Ectodermal cell (in vitro differentiated cells): ENCODE data around the gene MYBL2.

Source experiments
- H3K27ac ChIP-seq: 2 replicates; pipeline ENCODE4 v1.7.0; 2013; ENCODE audit warnings: mild to moderate bottlenecking, low read depth, low read length; ENCODE audit not compliant: insufficient read depth, poor library complexity, severe bottlenecking
- H3K27me3 ChIP-seq: 2 replicates; pipeline ENCODE4 v1.7.0; 2013; ENCODE audit warnings: mild to moderate bottlenecking, low read length; ENCODE audit not compliant: insufficient read depth, control insufficient read depth, poor library complexity, severe bottlenecking
- H3K36me3 ChIP-seq: one replicate; pipeline ENCODE4 v1.7.0; 2013; ENCODE audit warnings: low read length; ENCODE audit not compliant: control insufficient read depth, insufficient read depth
- H3K4me1 ChIP-seq: one replicate; pipeline ENCODE4 v1.7.0; 2013; ENCODE audit warnings: low read length; ENCODE audit not compliant: control insufficient read depth, insufficient read depth
- H3K4me3 ChIP-seq: 2 replicates; pipeline ENCODE4 v1.7.0; 2013; ENCODE audit warnings: low read depth, low read length, control low read depth; ENCODE audit not compliant: insufficient read depth
- H3K9me3 ChIP-seq: 2 replicates; pipeline ENCODE4 v1.7.0; 2013; ENCODE audit warnings: mild to moderate bottlenecking, low read length, moderate library complexity; ENCODE audit not compliant: control insufficient read depth
- WGBS, 2 experiments: methylation state at CpG; one replicate each; pipeline ENCODE4 v1.1.7; 2013; ENCODE audit warnings: missing lambda C conversion rate in 2 of 2; 5-methylcytosine and 5-hydroxymethylcytosine counted together

The MYBL2 gene

GRCh38 chr20:43721429-43722152 lies 54.7 kb downstream of the MYBL2 start:
- WGBS, 2 experiments = 66 to 67% methylated on average over 15 of the region's 15 CpGs
- Histone ChIP-seq H3K4me3 (no peak overlapping the region), H3K27ac (no peak overlapping the region), H3K36me3 (no peaks in the 10 kb centered on the region), H3K4me1 (no peaks in the 10 kb centered on the region), H3K27me3 (no peaks in the 10 kb centered on the region), H3K9me3 (no peaks in the 10 kb centered on the region)

- no peak overlapping the region for H3K27ac ChIP-seq
- no peaks in the 10 kb centered on the region for H3K9me3 ChIP-seq
- H3K27me3 ChIP-seq = no peaks in the 10 kb centered on the region
- WGBS, 2 experiments = 91 to 92% methylated on average over 8 of the region's 8 CpGs
- no peaks in the 10 kb centered on the region for H3K4me1 ChIP-seq
- H3K36me3 ChIP-seq = no peaks in the 10 kb centered on the region
- H3K4me3 ChIP-seq = no peak overlapping the region
These were observed 55.2 kb downstream of the MYBL2 start for GRCh38 chr20:43722153-43722505.

DNA sequence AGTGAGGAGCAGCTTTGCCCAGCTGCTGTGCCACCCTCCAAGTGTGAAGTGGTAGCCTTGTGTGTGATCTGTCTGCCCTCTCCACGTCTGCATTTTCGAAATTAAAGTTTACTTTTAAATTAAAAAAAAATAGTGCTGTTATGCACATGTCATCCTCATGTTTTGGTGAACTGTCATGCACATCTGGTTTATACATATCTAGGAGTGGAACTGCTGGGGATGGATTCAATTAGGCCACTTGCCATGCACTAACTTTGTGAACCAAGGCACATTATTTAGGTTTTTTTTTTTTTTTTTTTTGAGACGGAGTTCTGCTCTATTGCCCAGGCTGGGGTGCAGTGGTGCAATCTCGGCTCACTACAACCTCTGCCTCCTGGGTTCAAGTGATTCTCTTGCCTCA lies 56.3 kb downstream of the MYBL2 start:
- no peak overlapping the region for H3K27ac ChIP-seq
- no peak overlapping the region for H3K4me3 ChIP-seq
- no peaks in the 10 kb centered on the region for H3K27me3 ChIP-seq
- WGBS, 2 experiments = 80 to 91% methylated on average over 4 of the region's 4 CpGs
- H3K4me1 ChIP-seq = no peaks in the 10 kb centered on the region
- no peaks in the 10 kb centered on the region for H3K9me3 ChIP-seq
- no peaks in the 10 kb centered on the region for H3K36me3 ChIP-seq

- no peaks in the 10 kb centered on the region for H3K27me3 ChIP-seq
- H3K4me1 ChIP-seq = no peaks in the 10 kb centered on the region
- H3K27ac ChIP-seq = no peak overlapping the region
- H3K4me3 ChIP-seq = no peak overlapping the region
- no peaks in the 10 kb centered on the region for H3K36me3 ChIP-seq
- 81 to 87% methylated on average over 2 to 3 of the region's 3 CpGs for WGBS, 2 experiments
- H3K9me3 ChIP-seq = no peaks in the 10 kb centered on the region
These were observed 56.8 kb downstream of the MYBL2 start for GRCh38 chr20:43723735-43724134.

GRCh38 chr20:43724383-43724782 lies 57.5 kb downstream of the MYBL2 start:
- Histone ChIP-seq H3K36me3 (no peaks in the 10 kb centered on the region), H3K27ac (no peak overlapping the region), H3K4me1 (no peaks in the 10 kb centered on the region), H3K27me3 (no peaks in the 10 kb centered on the region), H3K4me3 (no peak overlapping the region), H3K9me3 (no peaks in the 10 kb centered on the region)
- WGBS, 2 experiments = 90 to 96% methylated on average over 5 of the region's 5 CpGs

DNA sequence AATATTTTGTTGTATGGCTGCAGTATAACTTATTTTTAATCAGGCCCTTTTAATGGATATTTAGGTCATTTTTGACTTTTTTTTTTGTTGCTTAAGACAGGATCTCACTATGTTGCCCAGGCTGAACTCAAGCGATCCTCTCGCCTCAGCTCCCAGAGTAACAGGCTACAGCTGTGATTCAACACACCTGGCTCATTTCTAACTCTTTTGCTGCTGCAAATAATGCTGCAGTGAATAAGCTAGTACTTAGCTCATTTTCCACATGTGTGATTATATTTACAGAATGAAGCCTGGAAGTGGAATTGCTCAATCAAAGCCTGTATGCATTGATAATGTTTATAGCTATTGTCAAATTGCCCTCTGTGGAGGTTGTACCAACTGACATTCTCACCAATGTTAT lies 58.8 kb downstream of the MYBL2 start:
- H3K4me3 ChIP-seq = no peak overlapping the region
- H3K4me1 ChIP-seq = no peaks in the 10 kb centered on the region
- WGBS, 2 experiments = 94 to 96% methylated on average over 2 of the region's 2 CpGs
- H3K9me3 ChIP-seq = no peaks in the 10 kb centered on the region
- no peak overlapping the region for H3K27ac ChIP-seq
- no peaks in the 10 kb centered on the region for H3K36me3 ChIP-seq
- H3K27me3 ChIP-seq = no peaks in the 10 kb centered on the region

DNA sequence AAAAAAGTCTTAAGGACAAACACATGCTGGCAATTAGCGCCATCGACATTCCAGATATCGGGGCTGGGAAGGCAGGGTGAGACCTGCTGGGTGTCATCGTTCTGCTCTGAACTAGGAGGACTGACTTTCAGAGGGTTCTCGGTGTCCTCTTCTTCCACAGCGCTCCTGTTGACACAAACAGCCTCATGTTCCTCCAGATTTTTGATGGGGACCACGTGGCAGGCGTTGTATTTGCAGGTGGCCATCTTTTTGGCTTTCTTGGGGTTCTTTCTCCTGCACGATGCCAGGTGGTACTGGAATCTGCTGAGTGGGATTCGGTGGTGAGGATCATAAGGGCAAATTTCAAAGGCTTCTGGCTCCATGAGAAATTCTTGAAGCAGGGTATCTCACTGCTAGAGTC lies 59.4 kb downstream of the MYBL2 start:
- no peaks in the 10 kb centered on the region for H3K9me3 ChIP-seq
- no peaks in the 10 kb centered on the region for H3K27me3 ChIP-seq
- no peaks in the 10 kb centered on the region for H3K4me1 ChIP-seq
- WGBS, 2 experiments = 93 to 94% methylated on average over 10 of the region's 10 CpGs
- no peak overlapping the region for H3K4me3 ChIP-seq
- no peaks in the 10 kb centered on the region for H3K36me3 ChIP-seq
- no peak overlapping the region for H3K27ac ChIP-seq

- H3K27ac ChIP-seq = no peak within 1 kb of the TSS
- H3K27me3 ChIP-seq = no peaks in the 10 kb centered on the region
- no peaks in the 10 kb centered on the region for H3K36me3 ChIP-seq
- no peaks in the 10 kb centered on the region for H3K9me3 ChIP-seq
- no peaks in the 10 kb centered on the region for H3K4me1 ChIP-seq
- H3K4me3 ChIP-seq = no peak within 1 kb of the TSS
- 91 to 92% methylated on average over 11 of the region's 11 CpGs for WGBS, 2 experiments
These were observed 60.0 kb downstream of the MYBL2 start, which contains the start of gene GTSF1L for GRCh38 chr20:43726811-43727338. Gene GTSF1L (minus strand): TSS chr20:43727002. CDS start chr20:43726694, 308 bp downstream.

DNA sequence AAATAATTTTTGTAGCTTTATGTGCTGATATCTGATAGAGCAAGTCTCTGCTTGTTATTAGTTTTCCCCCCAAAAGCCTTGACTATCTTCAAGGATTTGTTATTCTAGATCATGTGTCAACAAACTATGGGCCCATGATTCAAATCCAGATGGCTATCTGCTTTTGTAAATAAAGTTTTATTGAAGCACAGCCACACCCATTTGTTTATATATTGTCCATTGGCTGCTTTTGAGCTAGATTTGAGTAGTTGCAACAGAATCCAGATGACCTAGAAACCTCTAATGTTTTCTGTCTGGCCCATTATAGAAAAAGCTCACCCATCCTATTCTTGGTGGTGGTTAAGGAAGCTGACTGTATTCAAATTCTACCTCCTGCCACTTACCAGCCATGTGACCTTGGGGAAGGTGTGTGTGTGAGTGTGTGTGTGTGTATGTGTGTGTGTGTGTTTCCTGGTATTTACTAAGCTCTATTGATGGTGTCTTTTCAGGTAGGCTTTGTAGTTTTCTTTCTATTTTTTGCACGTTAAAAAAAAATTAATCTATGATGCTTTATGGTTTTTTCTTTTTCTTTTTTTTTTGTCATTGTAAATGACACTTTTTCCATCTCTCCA lies 61.2 kb downstream of the MYBL2 start:
- no peaks in the 10 kb centered on the region for H3K36me3 ChIP-seq

GRCh38 chr20:43728686-43729255 lies 61.9 kb downstream of the MYBL2 start:
- 93 to 94% methylated on average over 7 of the region's 7 CpGs for WGBS, 2 experiments
- no peaks in the 10 kb centered on the region for H3K9me3 ChIP-seq
- H3K36me3 ChIP-seq = no peaks in the 10 kb centered on the region
- H3K27ac ChIP-seq = no peak overlapping the region
- H3K27me3 ChIP-seq = no peaks in the 10 kb centered on the region
- H3K4me3 ChIP-seq = no peak overlapping the region
- peaks cover 8% of the 10 kb centered on the region for H3K4me1 ChIP-seq

More for the DNA sequence above, 61.2 kb downstream of the MYBL2 start:
- Histone ChIP-seq H3K27me3 (no peaks in the 10 kb centered on the region), H3K4me1 (peaks cover 5% of the 10 kb centered on the region), H3K27ac (no peak overlapping the region), H3K9me3 (no peaks in the 10 kb centered on the region), H3K4me3 (no peak overlapping the region)
- 80% methylated on average over 1 of the region's 1 CpG; no CpG with 5 or more reads in 1 of the 2 experiments for WGBS, 2 experiments
